Astrocyte of the cerebellum (primary cell): ENCODE results near the gene COL23A1.
"Not testable (repeated sequence)": the region's sequence is repeated elsewhere in the genome, so short reads cannot be mapped to it uniquely, and the experiment has no call there.

ENCODE experiments used
- DNase-seq: peaks from one replicate; pipeline ENCODE4 v3.0.0-alpha.2; 2011; ENCODE audit warnings: low read depth
- H3K4me3 ChIP-seq: 2 replicates; pipeline ENCODE4 v1.5.1; 2011; ENCODE audit warnings: mild to moderate bottlenecking, low read depth, low read length, moderate library complexity
- CTCF ChIP-seq: IDR thresholded peaks from 2 replicates; pipeline ENCODE4 v1.5.1; 2012; ENCODE audit warnings: low read length, low read depth, moderate library complexity, mild to moderate bottlenecking; ENCODE audit errors: missing control alignments
- in situ Hi-C: cut with HindIII; loops from 2 replicates; pipeline ENCODE4 v1.10.0; 2017; ENCODE audit warnings: low sequenced_read_pairs

COL23A1 gene

GRCh38 chr5:178488696-178489095 is 101.5 kb downstream of the COL23A1 start:
- no peak overlapping the region for H3K4me3 ChIP-seq
- in situ Hi-C loops: no loop called here
- no peak for DNase-seq
- TF ChIP-seq CTCF: no peak

- no peak for DNase-seq
- H3K4me3 ChIP-seq: no peak overlapping the region
- no peak for TF ChIP-seq CTCF
- in situ Hi-C loops: no loop called here
These were observed 102.1 kb downstream of the COL23A1 start for GRCh38 chr5:178487911-178488600.

GRCh38 chr5:178486878-178487512 is 103.2 kb downstream of the COL23A1 start:
- DNase-seq, H3K4me3 ChIP-seq, in situ Hi-C loops: not testable (repeated sequence)

GRCh38 chr5:178486239-178486641 is 104.0 kb downstream of the COL23A1 start:
- no peak overlapping the region for H3K4me3 ChIP-seq
- TF ChIP-seq CTCF: no peak
- in situ Hi-C loops: no loop called here
- DNase-seq: no peak

- H3K4me3 ChIP-seq: no peak overlapping the region
- DNase-seq: no peak
- TF ChIP-seq CTCF: no peak
- in situ Hi-C loops: no loop called here
These were observed 106.6 kb downstream of the COL23A1 start for GRCh38 chr5:178483620-178484019.

- no peak overlapping the region for H3K4me3 ChIP-seq
- TF ChIP-seq CTCF: no peak
- DNase-seq: no peak
- in situ Hi-C loops: no loop called here
These were observed 110.9 kb downstream of the COL23A1 start for GRCh38 chr5:178479261-178479660.

GRCh38 chr5:178478370-178478769 is 111.8 kb downstream of the COL23A1 start:
- DNase-seq: no peak
- in situ Hi-C loops: no loop called here
- TF ChIP-seq CTCF: no peak
- H3K4me3 ChIP-seq: no peak overlapping the region
